Measurements from ENCODE around the gene C2orf81.

GRCh38 chr2:74447230-74447999 is 26.0 kb upstream of the C2orf81 start:
- TF ChIP-seq CTCF (IDR thresholded peaks at IDR 0.05; ENCODE audit: low read length), result no peak
- no peak for TF ChIP-seq EZH2 (IDR thresholded peaks at IDR 0.05; ENCODE audit: borderline replicate concordance, low read length)
